ENCODE measurements around the gene NIPAL3.
"Not testable (repeated sequence)": the region's sequence is repeated elsewhere in the genome, so short reads cannot be mapped to it uniquely, and the experiment has no call there.

Gene NIPAL3

DNA sequence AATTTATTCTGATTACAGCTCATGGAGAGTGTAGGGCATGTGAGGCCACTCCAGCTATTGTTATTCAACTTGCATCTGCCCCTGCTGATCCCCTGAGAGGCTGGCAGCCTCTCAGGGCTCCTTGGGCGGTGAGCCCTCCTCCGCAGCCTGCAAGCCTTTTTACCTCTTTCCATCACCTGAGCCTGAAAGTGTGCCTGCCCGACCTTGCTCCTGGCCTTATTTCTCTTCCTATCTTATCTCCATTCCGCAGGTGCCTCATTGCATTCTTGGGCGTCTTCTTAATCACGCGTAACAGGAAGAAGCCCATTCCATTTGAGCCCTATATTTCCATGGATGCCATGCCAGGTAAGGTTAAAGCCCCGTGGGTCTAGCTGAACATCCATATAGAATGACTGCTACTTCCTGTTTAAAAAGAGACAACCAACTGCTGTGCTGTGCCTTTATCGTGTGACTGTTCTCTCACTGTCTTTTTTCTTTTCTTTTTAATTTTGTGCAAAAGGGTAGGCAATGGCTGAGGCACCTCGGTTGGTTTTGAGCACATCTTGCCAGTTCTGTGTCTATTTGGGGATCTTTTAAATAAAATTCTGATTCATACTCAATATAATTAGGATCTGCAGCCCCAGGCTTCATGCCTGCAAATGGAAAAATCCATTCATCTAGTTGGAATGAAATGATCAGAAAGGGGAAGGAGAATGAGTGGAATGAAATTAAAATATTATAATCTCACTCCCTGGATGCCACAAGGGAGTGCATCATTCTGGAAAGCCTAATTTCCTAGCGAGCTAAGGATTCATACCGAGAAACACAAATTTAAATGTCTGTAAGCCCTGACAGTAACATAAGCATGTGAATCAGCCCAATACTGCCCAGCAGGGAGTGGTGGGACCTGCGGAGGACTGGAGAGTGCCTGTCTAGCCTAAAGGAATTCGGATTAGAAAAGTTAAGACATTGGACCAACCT, 48.5 kb downstream of the NIPAL3 start:
- DNase-seq = no peak

DNA sequence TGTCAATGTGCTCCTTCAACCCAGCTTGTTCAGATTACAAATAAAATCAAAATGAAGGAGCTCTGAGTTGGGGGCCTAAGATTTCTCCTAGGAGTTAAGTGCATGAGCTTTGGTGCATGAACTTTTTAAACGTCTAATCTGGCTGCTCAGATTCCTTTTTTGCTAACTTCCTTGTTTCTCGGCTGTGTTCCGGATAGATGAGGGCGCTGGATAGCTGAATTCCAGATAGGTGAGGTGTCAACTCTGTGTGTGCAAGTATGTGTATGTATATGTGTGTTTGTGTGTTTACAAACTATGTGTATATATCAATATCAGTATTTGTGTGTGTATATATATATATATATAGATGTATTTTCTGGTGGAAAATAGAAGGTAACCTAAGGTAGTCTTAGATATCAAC, 49.5 kb downstream of the NIPAL3 start:
- DNase-seq = no peak

DNA sequence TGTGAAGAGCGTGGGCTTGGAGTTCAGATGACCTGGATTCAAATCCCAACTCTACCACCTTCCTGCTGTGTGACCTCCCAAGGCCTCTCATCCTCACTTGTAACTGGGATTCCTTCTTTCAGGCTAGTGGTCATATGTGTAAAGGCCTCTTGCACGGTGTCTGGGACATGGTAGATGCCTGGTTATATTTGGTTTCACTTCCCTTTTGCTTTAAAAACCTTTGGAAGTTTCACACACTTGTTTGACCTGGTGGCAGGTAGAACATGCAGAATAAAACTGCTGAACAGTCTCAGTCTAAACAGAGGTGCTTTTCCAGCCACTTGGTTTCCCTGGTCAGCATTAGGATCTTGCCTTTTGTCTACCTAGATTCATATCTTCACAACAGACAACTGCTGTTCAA, 50.0 kb downstream of the NIPAL3 start:
- DNase-seq = no peak

DNA sequence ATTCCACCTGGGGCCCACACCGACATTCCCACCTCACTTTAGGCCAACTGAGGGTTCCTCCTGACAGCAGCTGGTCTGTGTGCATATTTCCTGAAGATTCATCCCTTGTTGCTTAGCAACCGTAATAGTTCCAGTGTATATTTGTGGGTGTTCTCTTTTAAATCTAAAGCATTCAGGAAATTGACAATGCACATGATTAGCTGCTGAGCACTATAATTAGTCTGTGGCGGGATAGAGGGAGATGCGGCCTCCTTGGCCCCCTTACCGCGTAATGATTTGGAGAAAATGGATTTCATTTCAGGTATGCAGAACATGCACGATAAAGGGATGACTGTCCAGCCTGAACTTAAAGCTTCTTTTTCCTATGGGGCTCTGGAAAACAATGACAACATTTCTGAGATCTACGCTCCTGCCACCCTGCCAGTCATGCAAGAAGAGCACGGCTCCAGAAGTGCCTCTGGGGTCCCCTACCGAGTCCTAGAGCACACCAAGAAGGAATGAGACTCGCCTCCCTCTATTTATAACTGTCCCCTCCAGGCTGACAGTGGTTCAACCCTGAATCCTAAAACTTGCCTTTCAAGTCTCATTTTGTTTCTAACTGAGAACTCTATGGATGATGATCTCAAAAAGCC, 53.2 kb downstream of the NIPAL3 start:
- DNase-seq = no peak

DNA sequence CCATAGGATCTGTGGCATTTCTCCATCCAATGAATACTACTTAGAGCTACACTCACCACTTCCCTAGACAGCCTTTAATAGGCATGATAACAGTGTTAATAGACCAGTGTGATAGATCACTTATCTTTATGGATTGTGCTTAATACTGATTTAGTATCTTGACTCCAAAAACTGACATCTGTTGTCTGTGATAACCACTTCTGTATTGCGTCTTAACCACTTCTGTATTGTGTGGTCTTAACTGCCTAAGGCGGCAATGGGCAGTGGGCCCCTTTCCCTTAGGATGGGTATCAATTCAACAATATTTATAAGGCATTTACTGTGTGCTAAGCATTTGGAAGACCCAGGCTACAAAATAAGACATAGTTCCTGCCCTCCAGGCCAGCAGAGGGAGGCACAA, 55.0 kb downstream of the NIPAL3 start:
- DNase-seq = no peak

DNA sequence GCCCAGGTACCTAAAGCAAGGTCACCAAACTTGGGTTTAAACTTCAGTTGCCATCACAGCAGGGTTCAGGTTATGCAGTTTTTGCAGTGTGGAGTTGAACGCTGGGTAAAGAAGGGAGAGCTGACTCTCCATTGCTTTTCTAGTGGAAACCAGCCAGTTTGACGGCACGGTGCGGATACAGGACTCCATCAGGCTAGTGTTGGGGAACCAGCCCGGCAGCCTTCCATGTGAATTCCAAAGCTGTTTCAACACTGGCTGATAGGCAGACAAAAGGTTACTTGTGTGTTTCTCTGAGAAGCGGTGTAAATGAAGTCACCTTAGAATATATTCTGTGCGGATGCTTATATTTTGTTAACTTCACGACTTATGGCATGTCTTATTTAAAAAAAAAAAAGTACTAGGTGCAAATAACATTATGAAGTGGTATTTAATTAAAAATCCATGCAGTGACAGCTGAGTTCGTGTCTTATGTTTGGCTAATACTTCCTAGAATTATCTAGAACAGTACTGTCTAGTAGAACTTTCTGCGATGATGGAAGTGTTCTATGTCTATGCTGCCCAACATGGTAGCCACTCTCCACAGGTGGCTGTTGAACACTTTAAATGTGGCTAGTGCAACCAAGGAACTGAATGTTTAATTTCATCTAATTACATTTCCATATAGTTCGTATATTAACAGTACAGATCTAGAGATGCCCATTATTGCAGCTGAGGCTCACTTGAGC, 57.1 kb downstream of the NIPAL3 start:
- DNase-seq = no peak

DNA sequence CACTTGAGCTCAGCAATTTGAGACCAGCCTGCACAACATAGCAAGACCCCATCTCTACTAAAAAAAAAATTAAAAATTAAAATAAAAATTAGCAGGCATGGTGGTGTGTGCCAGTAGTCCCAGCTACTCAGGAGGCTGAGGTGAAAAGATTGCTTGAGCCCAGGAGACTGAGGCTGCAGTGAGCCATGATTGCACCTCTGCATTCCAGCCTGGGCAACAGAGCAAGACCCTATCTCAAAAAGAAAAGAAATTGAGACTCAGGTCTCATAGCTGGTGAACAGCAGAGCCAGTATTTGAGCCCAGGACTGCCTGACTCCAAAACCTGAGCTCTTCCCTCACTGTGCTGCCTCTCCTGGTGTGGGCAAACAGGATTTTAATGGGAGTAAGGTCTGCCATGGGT, 58.6 kb downstream of the NIPAL3 start:
- no peak for DNase-seq

DNA sequence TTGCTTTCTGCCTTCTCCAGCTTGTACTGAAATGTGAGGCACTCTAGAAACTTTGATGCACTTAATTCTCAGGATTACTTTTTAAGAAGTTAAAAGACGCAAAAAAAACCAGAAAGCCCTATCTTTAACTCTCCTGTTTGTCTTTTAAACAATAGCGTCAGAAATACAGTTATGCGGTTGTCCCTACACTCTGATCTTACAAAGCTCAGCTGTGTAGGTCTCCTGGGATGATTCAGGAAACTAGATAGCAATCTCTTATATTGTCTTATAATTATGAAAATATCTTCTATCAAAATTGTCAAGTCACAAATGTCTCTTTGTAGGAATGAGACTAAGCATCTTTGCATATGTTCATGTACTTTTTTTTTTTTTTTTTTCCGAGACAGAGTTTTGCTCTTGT, 60.1 kb downstream of the NIPAL3 start:
- no peak for DNase-seq

DNA sequence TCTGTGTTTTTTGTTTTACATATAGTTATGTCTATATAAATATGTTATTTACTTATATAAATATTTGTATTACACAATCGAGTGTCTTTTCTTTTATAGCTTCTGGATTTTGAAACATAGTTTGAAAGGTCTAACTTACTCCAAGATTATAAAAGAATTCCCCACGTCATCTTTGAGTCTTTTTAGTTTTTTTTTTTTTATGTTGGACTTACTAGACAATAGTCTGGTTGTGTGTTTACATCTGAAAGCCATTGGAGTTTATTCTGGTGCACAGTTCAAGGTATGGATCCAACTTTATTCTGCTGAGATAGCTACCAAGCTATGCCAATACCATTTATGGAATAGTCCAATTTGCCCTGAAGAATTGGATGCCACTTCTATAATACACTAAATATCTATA, 61.0 kb downstream of the NIPAL3 start:
- DNase-seq = no peak

DNA sequence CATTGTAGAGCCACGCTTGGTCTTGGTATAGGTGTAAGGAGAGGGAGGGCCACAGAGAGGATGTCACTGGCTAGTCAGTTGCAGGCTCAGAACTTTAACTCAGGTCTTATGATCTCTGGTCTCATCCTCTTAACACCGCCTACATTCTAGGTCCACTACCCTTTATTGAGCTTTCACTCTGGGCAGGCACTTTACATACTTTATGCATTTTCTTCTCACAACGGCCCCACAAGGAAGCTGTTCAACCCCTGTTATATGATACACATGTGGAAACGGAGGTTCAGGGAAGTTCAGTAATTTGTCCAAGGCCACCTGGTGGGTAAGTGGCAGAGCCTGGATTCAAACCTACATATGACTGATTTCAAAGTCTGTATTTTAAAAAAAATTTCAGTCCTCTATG, 61.7 kb downstream of the NIPAL3 start:
- DNase-seq = no peak

DNA sequence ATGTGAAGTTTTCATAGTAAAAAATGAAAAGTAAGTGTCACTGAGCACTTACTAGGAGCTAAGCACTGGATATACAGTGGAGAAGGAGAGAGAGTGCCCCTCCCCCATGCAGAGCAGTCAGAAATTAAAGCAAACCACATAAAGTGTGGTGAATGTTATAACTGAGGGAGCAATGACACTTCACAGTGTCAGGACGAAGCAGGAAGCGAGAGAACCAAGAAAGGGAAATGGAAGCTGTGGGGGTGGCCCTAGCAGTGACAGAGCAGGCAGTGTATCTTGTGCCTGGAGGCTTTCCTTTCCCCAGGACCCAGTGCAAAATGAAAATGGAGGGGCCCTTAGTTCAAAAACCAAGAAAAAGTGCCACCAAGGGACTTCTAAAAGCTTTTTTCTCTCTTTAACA, 65.5 kb downstream of the NIPAL3 start:
- DNase-seq = peak; percentile 59 to 73

DNA sequence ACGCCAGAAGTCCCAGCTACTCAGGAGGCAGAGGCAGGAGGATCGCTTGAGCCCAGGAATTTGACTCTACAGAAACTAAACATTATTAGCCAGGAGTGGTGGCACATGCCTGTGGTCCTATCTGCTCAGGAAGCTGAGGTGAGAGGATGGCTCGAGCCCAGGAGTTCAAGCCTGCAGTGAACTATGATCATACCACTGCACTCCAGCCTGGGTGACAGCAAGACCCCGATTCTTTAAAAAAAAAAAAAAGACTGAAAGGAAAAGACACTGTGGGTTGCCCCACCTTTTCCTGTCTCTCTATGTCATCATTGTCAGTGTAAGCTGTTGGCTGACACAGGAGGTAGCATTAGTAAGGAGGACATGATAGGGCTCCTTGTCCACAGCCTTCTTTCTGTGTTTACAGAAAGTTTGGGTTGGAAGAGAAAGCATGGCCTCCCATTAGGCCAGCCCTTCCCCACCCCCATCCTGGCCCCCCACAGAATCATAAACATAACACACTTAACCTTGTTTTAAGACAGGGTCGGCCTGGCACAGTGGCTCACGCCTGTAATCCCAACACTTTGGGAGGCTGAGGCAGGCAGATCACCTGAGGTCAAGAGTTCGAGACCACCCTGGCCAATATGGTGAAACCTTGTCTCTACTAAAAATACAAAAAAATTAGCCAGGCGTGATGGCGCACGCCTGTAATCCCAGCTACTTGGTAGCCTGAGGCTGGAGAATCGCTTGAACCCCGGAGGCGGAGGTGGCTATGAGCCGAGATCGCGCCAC, 66.4 kb downstream of the NIPAL3 start:
- peak; percentile 50 to 72 for DNase-seq

DNA sequence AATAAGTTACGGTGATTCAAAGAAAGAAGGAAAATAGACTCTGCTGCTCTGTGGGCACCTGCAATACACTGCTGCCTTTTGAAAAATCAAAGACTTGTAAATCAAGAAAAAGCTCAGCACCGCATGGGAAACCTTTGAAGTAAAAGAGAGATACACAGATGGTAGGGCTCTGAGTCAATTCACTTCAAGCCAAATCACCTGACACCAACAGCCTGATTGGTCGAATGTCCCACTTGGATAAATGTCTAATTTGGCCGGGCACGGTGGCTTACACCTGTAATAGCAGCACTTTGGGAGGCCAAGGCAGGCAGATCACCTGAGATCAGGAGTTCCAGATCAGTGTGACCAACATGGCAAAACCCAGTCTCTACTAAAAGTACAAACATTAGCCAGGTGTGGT, 67.8 kb downstream of the NIPAL3 start:
- DNase-seq = peak in 1 of 2 donors; percentile 26

DNA sequence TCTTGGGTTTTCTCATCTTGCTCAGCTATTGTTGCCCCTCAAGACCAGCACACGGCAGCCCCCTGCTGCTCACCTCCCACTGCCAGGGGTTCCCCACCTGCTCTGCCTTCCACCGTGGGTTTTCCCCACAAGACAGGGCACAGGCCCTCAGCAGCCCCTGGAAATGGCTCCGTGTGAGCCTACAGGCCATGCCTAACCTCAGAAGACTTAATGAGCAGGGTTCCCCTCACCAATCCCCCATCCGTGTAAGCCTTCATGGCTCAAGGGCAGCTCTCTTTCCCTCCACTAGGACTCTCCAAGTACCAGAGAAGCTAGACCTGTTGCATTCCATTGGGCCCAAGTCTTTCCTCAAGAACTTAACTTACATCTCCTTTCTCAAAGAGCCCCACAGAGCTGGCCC, 68.6 kb downstream of the NIPAL3 start:
- no peak for DNase-seq

DNA sequence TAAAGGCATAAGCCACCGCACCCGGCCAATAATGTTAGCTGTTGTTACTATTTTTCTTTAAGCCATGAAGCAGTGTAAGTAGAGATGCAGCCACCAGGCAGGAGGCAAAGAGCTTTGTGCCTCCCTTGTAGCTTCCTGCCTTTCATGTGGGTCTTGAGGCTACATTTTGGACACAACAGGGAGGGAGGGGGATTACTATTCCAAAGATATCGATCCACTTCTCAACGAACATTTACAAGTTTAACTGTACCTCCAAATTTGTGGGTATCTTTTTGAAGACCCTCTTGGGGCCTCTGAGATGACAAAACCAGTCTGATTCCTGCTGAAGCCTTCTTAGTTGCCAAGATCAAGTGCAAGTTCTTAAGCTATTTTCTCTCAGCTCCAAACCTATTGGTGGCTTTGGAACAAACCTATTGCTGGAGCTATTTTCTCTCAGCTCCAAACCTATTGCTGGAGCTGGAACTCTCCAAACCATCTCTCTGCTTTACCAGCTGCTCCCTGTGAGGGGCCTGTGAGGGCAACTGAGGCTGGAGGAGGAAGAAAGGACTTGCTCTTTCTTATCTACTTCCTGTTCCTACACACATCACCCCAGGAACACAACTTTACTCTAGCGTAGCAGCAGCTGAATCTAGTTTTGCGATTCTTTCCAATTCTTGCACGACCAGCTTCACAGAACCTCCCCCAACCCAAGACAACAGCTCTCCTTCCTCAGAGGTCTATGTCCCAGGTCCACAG, 70.9 kb downstream of the NIPAL3 start:
- peak; percentile 32 to 67 for DNase-seq

DNA sequence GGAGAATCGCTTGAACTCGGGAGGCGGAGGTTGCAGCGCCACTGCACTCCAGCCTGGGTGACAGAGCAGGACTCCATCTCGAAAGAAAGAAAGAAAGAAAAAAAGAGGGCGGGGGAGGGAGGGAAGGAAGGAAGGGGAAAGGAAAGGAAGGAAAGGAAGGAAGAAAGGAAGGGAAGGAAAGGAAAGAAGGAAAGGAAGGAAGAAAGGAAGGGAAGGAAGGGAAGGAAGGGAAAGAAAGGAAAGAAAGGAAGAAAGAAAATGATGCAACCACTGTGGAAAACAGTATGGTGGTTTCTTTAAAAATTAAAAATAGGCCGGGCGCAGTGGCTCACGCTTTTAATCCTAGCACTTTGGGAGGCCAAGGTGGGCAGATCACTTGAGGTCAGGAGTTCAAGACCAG, 71.9 kb downstream of the NIPAL3 start:
- DNase-seq = no peak

DNA sequence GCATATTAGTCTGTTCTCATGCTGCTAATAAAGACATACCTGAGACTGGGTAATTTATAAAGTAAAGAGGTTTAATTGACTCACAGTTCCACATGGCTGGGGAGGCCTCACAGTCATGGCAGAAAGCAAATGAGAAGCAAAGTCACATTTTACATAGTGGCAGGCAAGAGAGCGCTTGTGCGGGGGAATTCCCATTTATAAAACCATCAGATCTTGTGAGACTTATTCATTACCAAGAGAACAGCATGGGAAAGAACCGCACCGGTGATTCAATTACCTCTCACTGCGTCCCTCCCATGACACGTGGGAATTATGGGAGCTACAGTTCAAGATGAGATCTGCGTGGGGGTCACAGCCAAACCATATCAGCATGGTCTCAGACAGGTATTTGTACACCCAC, 72.6 kb downstream of the NIPAL3 start:
- peak in 1 of 2 donors; percentile 45 for DNase-seq

DNA sequence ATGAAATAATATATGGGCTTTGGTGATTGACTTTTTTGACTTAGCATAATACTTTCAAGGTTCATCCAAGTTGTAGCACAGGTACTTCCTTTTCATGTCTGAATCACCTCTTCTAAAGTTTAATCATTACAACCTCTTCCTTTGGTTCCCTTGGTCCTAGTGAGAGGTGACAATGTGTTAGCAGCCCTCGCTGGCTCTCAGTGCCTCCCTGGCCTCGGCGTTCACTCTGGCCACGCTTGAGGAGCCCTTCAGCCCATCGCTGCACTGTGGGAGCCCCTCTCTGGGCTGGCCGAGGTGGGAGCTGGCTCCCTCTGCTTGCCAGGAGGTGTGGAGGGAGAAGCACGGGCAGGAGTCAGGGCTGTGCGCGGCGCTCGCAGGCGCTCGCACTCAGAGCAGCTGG, 74.1 kb downstream of the NIPAL3 start:
- no peak for DNase-seq

DNA sequence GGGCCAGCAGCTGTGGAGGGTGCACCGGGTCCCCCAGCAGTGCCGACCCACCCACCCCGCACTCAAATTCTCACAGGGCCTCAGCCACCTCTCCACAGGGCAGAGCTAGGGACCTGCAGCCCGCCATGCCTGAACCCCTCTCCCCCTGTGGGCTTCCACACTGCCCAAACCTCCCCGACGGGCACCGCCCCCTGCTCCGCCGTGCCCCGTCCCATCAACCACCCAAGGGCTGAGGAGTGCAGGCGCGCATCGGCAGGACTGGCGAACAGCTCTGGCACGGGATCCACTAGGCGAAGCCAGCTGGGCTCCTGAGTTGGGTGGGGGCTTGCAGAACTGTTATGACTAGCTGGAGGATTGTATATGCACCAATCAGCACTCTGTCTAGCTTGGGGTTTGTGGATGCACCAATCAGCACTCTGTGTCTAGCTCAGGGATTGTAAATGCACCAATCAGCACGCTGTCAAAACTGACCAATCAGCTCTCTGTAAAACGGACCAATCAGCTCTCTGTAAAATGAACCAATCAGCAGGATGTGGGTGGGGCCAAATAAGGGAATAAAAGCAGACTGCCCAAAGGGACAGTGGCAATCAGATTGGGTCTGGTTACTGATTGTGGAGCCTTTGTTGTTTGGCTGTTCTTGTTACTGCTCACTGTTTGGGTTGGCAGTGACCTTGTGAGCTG, 74.6 kb downstream of the NIPAL3 start:
- DNase-seq = no peak

DNA sequence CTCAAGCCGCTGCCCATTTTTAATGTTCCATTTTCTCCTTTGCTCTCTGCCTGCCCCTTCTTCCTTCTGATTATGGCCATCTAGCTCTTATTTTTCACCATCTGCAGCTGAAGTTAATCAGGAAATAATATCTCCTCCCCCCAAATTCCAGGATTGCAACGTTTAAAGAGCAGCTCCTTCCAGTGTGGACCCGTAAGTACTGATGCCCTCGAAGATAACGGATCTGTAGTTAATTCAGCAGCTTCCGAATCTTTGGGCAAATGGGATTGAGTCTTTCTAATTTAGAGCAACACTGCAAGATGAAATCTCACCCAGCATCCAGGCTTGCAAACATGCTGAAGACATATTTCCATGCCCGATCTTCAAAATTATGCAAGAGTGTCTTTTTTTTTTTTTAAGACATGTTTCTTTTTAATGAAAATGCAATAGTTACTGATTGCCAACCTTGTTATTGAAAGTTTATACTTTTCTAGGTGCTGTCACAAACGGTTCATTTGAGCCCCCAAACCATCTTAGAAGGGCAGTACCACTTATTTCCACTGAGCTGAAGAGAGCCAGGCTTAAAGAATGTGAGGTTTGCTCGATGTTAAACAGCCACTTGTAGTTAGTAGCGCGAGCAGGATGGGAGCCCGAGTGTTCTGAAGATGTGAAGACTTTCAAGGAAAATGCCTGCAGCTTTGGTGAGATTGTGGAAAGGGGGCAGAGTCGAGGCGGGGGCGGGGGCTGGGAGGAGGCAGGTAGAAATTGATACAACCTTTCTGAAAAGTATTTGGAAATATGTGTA, 76.2 kb downstream of the NIPAL3 start:
- DNase-seq = no peak

DNA sequence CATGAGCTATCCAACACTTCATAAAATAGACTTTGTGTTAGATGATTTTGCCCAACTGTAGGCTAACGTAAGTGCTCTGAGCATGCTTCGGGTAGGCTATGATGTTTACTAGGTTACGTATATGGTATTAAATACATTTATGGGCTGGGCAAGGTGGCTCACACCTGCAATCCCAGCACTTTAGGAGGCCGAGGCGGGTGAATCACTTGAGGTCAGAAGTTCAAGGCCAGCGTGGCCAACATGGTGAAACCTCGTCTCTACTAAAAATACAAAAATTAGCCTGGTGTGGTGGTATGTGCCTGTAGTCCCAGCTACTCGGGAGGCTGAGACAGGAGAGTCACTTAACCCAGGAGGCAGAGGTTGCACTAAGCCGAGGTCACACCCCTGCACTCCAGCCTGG, 77.3 kb downstream of the NIPAL3 start:
- DNase-seq = not testable (repeated sequence)

All from CD4-positive, alpha-beta T cell treated with Interferon alpha-2 for 1 hour (primary cell).